ENCODE results near the gene ZFP2. TPM values are rescaled to one million over a fixed set of nuclear protein-coding genes. Genes with fewer than 3 reads are reported as not detected.

ZFP2 gene
- total RNA-seq, 1 experiment from 2014 or later: 0.18 TPM

- in situ Hi-C loops (cut with HindIII; ENCODE audit: low pct_unique_long_range_greater_than_20kb, low sequenced_read_pairs): no loop called here
- no peak for DNase-seq (ENCODE audit: low read depth, low spot score)
Observed at GRCh38 chr5:178940569-178941360, 45.1 kb downstream of the ZFP2 start, which contains the start of gene ZNF454. Gene ZNF454, plus strand, starts transcription at chr5:178941198. Its CDS starts 1,594 bp downstream, at chr5:178942792.

GRCh38 chr5:178941361-178941760 lies 45.6 kb downstream of the ZFP2 start:
- no peak for DNase-seq (ENCODE audit: low read depth, low spot score)
- in situ Hi-C loops (cut with HindIII; ENCODE audit: low pct_unique_long_range_greater_than_20kb, low sequenced_read_pairs): no loop called here

- in situ Hi-C loops (cut with HindIII; ENCODE audit: low pct_unique_long_range_greater_than_20kb, low sequenced_read_pairs): no loop called here
Observed at GRCh38 chr5:178965465-178966055, 69.8 kb downstream of the ZFP2 start.

GRCh38 chr5:178981381-178981780 lies 85.7 kb downstream of the ZFP2 start:
- in situ Hi-C loops (cut with HindIII; ENCODE audit: low pct_unique_long_range_greater_than_20kb, low sequenced_read_pairs): no loop called here

More at GRCh38 chr5:178965465-178966055, 69.8 kb downstream of the ZFP2 start:
- no peak for DNase-seq (ENCODE audit: low read depth, low spot score)

More at GRCh38 chr5:178981381-178981780, 85.7 kb downstream of the ZFP2 start:
- no peak for DNase-seq (ENCODE audit: low read depth, low spot score)

Other genes with a start within 250 kb of the ZFP2 start
- 7.3 and 8.0 TPM in 2 replicates for gene ZNF354A, start 165.3 kb upstream of the ZFP2 start, total RNA-seq (2014; rRNA removed; shearing (Covaris generic))
- gene ZNF354B, start 36.0 kb upstream of the ZFP2 start, total RNA-seq (2014; rRNA removed; shearing (Covaris generic)): 5.9 and 6.7 TPM in 2 replicates
- not detected in 2 replicates for gene ZNF454, start 45.3 kb downstream of the ZFP2 start, total RNA-seq (2014; rRNA removed; shearing (Covaris generic))
- gene GRM6, start 99.4 kb downstream of the ZFP2 start, total RNA-seq (2014; rRNA removed; shearing (Covaris generic)): not detected in 2 replicates
- 1.1 and 2.1 TPM in 2 replicates for gene ZNF879, start 127.9 kb downstream of the ZFP2 start, total RNA-seq (2014; rRNA removed; shearing (Covaris generic))
- 1.9 and 2.1 TPM in 2 replicates for gene ZNF354C, start 164.5 kb downstream of the ZFP2 start, total RNA-seq (2014; rRNA removed; shearing (Covaris generic))